ENCODE data around the gene TTBK2. TPM values are rescaled to one million over a fixed set of nuclear protein-coding genes. Genes with fewer than 3 reads are reported as not detected.

TTBK2 gene
- total and polyA plus RNA-seq, 2 donors (not counting 3 experiments of a cell fraction or from before 2014, with no cell fraction given) = 4.4 to 17.1 TPM

DNA sequence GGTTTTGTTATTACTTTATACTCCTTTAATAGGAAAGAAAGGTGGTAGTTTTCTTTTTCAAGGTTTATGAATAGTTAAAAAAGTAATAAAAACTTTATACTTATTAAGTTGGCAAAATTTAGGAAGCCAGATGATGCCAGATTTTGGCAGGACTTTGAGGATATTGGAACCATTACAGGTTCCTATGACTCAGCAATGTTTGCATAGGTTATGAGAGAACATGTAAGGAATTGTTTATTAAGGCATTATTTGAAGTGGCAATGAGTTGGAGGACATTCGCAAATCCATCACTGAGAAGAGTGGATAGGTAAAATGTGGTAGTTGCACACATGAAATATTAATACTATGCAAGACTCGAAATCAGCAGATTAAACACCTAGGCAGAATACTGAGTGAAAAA, 213.5 kb downstream of the TTBK2 start:
- peaks cover 12% of the 10 kb centered on the region for H3K4me1 ChIP-seq (ENCODE audit: control insufficient read depth, extremely low read depth, insufficient read depth, low read length)
- no peak overlapping the region for H3K27ac ChIP-seq (ENCODE audit: insufficient read depth, low read depth, low read length)
- TF ChIP-seq POLR2A (IDR thresholded peaks at IDR 0.05; ENCODE audit: low read depth, low read length) (no peak), JUN (IDR thresholded peaks at IDR 0.05; ENCODE audit: borderline replicate concordance, insufficient read depth, insufficient read length, low read depth) (peak; percentile 10)
- dilution Hi-C loops (cut with MboI; ENCODE audit: extremely low pct_ligation_motif_present, low sequenced_read_pairs) (no loop called here), intact Hi-C loops (cut with micrococcal nuclease) (loop anchor here (10.0 kb wide), 3 partner anchors 328 to 578 kb away; no protein-coding TSS in a partner anchor)
- ChIA-PET POLR2A (no interaction called here), CTCF (interaction anchor here (1.8 to 6.3 kb wide), 5 partner anchors 16 to 578 kb away, joined by 10 to 75 read pairs (median 31); no protein-coding TSS in a partner anchor)
- FAIRE-seq = no peak
- H3K27me3 ChIP-seq (ENCODE audit: control insufficient read depth in 2 of 2, insufficient read depth in 2 of 2, low read length in 2 of 2) = no peaks in the 10 kb centered on the region
- H3K36me3 ChIP-seq (ENCODE audit: control insufficient read depth in 2 of 2, extremely low read depth in 1 of 2, insufficient read depth in 2 of 2, low read length in 2 of 2) = no peaks in the 10 kb centered on the region
- H3K79me2 ChIP-seq (ENCODE audit: control insufficient read depth, insufficient read depth, low read length) = no peaks in the 10 kb centered on the region
- H3K9me1 ChIP-seq (replicated peaks; ENCODE audit: control insufficient read depth, extremely low read depth, insufficient read depth, low read length) = no peaks in the 10 kb centered on the region
- no peaks in the 10 kb centered on the region for H4K20me1 ChIP-seq (replicated peaks; ENCODE audit: control insufficient read depth, extremely low read depth, insufficient read depth, low read length)
- H3K4me3 ChIP-seq (replicated peaks in 1 of 3; ENCODE audit: insufficient read depth in 1 of 3, low read depth in 1 of 3, low read length in 3 of 3) = no peak overlapping the region
- no TSS peak for BruUV-seq (replicated peaks)
- H3K4me2 ChIP-seq (ENCODE audit: insufficient read depth, low read length) = no peak overlapping the region
- no peak overlapping the region for H2AFZ ChIP-seq (ENCODE audit: low read depth, low read length)
- no peaks in the 10 kb centered on the region for H3K9me3 ChIP-seq (replicated peaks; ENCODE audit: control insufficient read depth, insufficient read depth, low read length)
- H3K9ac ChIP-seq (replicated peaks; ENCODE audit: extremely low read depth, insufficient read depth, low read length) = no peak overlapping the region
- peak; percentile 72 for DNase-seq (ENCODE audit: low read depth, low spot score)

DNA sequence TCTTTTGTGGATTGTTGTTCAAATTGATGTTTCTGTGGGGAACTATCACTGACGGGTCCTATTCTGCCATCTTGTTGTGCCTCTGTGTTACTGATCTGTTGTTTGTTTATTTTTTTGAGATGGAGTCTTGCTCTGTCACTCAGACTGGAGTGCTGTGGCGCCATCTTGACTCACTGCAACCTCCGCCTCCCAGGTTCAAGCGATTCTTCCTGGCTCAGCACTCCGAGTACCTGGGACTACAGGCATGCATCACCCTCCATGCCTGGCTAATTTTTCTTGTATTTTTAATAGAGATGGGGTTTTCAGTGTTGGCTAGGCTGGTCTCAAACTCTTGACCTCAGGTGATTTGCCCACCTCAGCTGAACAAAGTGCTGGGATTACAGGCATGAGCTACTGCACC, 215.2 kb downstream of the TTBK2 start:
- intact Hi-C loops (cut with micrococcal nuclease) (loop anchor here (10.0 kb wide), 3 partner anchors 329 to 579 kb away; no protein-coding TSS in a partner anchor), dilution Hi-C loops (cut with MboI; ENCODE audit: extremely low pct_ligation_motif_present, low sequenced_read_pairs) (no loop called here)
- ChIA-PET CTCF (interaction anchor here (1.0 to 6.3 kb wide), 6 partner anchors 17 to 580 kb away, joined by 3 to 75 read pairs (median 24); no protein-coding TSS in a partner anchor), POLR2A (no interaction called here)
- BruUV-seq (replicated peaks) = no TSS peak
- no peaks in the 10 kb centered on the region for H3K9me1 ChIP-seq (replicated peaks; ENCODE audit: control insufficient read depth, extremely low read depth, insufficient read depth, low read length)
- no peak overlapping the region for H3K4me3 ChIP-seq (replicated peaks in 1 of 3; ENCODE audit: insufficient read depth in 1 of 3, low read depth in 1 of 3, low read length in 3 of 3)
- H3K27me3 ChIP-seq (ENCODE audit: control insufficient read depth in 2 of 2, insufficient read depth in 2 of 2, low read length in 2 of 2) = no peaks in the 10 kb centered on the region
- TF ChIP-seq EZH2 (IDR thresholded peaks at IDR 0.05; ENCODE audit: borderline replicate concordance, low read depth, low read length, severe bottlenecking) (no peak), JUN (IDR thresholded peaks at IDR 0.05; ENCODE audit: borderline replicate concordance, insufficient read depth, insufficient read length, low read depth) (no peak), MYC (IDR thresholded peaks at IDR 0.05; ENCODE audit: low read depth, low read length) (no peak), POLR2AphosphoS5 (IDR thresholded peaks at IDR 0.05; ENCODE audit: insufficient read depth, low read depth, low read length) (no peak), GATA2 (IDR thresholded peaks at IDR 0.05; ENCODE audit: insufficient read depth, insufficient read length, low read depth, low read length) (no peak), POLR2A (IDR thresholded peaks at IDR 0.05; ENCODE audit: low read depth, low read length) (no peak)
- TF ChIP-seq, protein P1, sequence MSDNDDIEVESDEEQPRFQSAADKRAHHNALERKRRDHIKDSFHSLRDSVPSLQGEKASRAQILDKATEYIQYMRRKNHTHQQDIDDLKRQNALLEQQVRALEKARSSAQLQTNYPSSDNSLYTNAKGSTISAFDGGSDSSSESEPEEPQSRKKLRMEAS (IDR thresholded peaks at IDR 0.05; ENCODE audit: insufficient read depth, insufficient read length) = no peak
- TF ChIP-seq, protein P2, sequence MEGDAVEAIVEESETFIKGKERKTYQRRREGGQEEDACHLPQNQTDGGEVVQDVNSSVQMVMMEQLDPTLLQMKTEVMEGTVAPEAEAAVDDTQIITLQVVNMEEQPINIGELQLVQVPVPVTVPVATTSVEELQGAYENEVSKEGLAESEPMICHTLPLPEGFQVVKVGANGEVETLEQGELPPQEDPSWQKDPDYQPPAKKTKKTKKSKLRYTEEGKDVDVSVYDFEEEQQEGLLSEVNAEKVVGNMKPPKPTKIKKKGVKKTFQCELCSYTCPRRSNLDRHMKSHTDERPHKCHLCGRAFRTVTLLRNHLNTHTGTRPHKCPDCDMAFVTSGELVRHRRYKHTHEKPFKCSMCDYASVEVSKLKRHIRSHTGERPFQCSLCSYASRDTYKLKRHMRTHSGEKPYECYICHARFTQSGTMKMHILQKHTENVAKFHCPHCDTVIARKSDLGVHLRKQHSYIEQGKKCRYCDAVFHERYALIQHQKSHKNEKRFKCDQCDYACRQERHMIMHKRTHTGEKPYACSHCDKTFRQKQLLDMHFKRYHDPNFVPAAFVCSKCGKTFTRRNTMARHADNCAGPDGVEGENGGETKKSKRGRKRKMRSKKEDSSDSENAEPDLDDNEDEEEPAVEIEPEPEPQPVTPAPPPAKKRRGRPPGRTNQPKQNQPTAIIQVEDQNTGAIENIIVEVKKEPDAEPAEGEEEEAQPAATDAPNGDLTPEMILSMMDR (IDR thresholded peaks at IDR 0.05; ENCODE audit: extremely low read depth in 1 of 2, insufficient read depth in 1 of 2, low read depth in 1 of 2, low read length in 2 of 2) = no peak
- H2AFZ ChIP-seq (ENCODE audit: low read depth, low read length) = no peak overlapping the region
- H3K36me3 ChIP-seq (ENCODE audit: control insufficient read depth in 2 of 2, extremely low read depth in 1 of 2, insufficient read depth in 2 of 2, low read length in 2 of 2) = no peaks in the 10 kb centered on the region
- FAIRE-seq (no peak), DNase-seq (ENCODE audit: low read depth, low spot score) (no peak)
- no peak overlapping the region for H3K9ac ChIP-seq (replicated peaks; ENCODE audit: extremely low read depth, insufficient read depth, low read length)
- no peaks in the 10 kb centered on the region for H3K9me3 ChIP-seq (replicated peaks; ENCODE audit: control insufficient read depth, insufficient read depth, low read length)
- H4K20me1 ChIP-seq (replicated peaks; ENCODE audit: control insufficient read depth, extremely low read depth, insufficient read depth, low read length) = no peaks in the 10 kb centered on the region
- H3K27ac ChIP-seq (ENCODE audit: insufficient read depth, low read depth, low read length) = no peak overlapping the region
- peaks cover 12% of the 10 kb centered on the region for H3K4me1 ChIP-seq (ENCODE audit: control insufficient read depth, extremely low read depth, insufficient read depth, low read length)
- H3K79me2 ChIP-seq (ENCODE audit: control insufficient read depth, insufficient read depth, low read length) = no peaks in the 10 kb centered on the region
- no peak overlapping the region for H3K4me2 ChIP-seq (ENCODE audit: insufficient read depth, low read length)
